Measurements from ENCODE around the gene OPCML.
A peak's percentile ranks its signal among the peaks of the same experiment; 100 is the strongest.

OPCML gene

DNA sequence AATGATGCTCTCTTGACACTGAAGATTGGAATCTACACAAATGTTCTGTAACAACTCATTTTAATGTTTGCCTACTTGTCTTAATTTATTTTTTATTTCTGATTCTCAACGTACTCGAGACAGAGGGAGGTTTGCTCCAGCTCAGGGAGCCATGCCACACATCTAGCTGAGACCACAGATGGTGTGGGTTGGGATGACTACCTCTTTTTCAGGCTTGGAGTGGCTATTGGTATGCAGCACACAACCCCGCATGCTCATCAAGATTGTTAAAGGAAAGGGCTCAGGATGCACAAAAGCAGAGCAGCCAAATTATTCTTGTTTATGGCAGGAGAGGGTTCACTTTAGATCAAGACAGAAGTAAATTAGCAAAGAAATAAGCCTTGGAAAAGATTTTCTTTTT, 424.5 kb downstream of the OPCML start:
- Histone ChIP-seq H3K27ac (no peak overlapping the region), H3K4me3 (no peak overlapping the region)

DNA sequence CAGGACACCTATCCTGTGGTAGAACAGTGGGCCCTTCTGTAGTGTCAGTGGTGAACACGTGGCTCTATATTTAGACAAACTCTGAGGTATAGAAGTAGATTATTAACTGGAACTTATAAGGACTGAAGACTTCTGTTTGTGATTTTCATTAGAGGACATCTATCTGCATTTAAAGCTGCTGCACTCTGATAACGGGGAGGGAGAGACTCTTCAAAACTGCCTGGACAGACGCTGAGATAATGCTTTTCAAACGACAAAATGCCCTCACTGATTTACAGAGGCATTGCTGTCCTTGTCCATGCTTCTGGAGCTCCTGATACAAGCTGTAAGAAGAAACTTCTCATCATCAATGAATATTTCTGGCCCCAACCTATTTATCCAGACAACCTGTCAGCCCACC, 425.2 kb downstream of the OPCML start:
- Histone ChIP-seq H3K27ac (no peak overlapping the region), H3K4me3 (no peak overlapping the region)

- Histone ChIP-seq H3K27ac (no peak overlapping the region), H3K4me3 (no peak overlapping the region)
Measured at GRCh38 chr11:133106417-133106816, 425.9 kb downstream of the OPCML start.

GRCh38 chr11:133104009-133104744, 428.1 kb downstream of the OPCML start:
- H3K4me3 ChIP-seq: no peak overlapping the region
- no peak overlapping the region for H3K27ac ChIP-seq

GRCh38 chr11:133096981-133097380, 435.3 kb downstream of the OPCML start:
- Histone ChIP-seq H3K4me3 (no peak overlapping the region), H3K27ac (no peak overlapping the region)

DNA sequence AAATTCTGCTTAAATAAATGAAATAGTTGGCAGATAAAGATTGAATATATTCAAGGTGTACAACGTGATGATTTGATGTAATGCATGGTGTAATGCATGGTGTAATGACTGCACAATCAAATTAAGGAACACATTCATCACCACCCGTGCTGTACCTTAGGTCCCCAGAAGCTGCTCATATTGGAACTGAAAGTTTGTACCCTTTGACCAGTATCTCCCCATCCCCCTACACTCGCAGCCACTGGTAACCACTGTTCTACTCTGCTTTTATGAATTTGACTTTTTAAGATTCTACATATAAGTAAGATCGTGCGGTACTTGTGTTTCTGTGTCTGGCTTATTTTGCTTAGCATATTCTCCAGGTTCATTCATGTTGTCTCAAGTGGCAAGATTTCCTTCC, 445.8 kb downstream of the OPCML start:
- H3K27ac ChIP-seq: no peak overlapping the region
- H3K4me3 ChIP-seq: no peak overlapping the region

- Histone ChIP-seq H3K27ac (no peak overlapping the region), H3K4me3 (peak overlapping the region in 4 of 7 experiments; percentile 13 to 18 (median 16))
Measured at GRCh38 chr11:133082841-133083488, 449.3 kb downstream of the OPCML start.

- Histone ChIP-seq H3K27ac (no peak overlapping the region), H3K4me3 (peak overlapping the region in 2 of 7 experiments; percentile 13 to 18)
Measured at GRCh38 chr11:133082453-133082781, 449.9 kb downstream of the OPCML start.

DNA sequence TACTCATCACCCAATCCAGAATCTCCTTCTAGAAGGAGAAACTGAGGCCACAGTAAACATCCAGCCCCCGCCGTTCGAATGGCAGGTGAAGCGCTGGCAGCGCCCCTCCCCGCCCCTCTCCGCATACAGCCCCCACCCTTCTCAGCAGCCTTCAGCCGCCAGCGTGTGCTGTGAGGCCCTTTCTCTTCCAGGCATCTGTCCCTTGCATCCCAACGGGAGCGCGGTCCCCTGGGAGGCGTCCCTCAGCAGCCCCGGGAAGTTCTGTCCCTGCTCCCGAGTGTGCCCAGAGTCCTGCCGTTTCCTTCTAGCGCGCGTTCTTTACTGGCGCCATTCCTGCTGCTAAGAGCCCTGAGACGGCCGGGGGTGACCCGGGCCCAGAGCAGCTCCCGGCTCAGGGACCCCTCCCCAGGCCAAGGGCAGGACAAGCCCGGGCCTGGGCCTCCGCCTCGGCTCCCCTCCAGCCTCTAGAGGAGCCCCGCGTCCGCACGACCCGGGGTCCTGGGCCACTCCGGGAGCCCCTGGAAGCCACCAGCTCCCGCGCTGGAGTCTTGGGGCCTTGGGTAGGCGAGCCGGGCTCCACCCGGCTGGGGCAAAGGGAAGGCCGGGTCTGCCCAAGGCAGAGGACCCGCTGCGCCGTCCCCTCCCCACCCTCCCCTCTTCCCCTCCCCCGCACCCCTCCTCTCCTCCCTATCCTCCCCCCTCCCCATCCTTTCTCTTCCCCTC, 450.4 kb downstream of the OPCML start:
- Histone ChIP-seq H3K27ac (no peak overlapping the region), H3K4me3 (no peak overlapping the region)

DNA sequence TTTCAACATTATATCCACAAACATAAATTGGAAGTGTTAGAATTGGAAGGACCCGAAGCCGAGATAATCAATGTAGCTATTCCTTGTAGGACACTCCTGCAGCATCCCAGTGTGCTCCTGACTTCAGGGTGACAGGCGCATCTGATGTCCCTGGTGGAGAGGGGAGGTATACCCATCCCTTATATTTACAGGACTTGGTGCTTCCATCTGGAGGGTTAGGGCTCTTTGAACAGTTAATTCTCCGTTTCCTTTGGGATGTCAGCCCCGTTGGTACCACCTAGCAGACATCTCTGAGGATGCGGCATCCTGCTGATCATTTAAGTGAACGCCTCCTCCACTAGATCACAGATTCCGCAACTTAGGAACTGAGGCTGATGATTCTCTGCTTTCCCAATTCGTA, 451.3 kb downstream of the OPCML start:
- H3K4me3 ChIP-seq: no peak overlapping the region
- H3K27ac ChIP-seq: no peak overlapping the region

DNA sequence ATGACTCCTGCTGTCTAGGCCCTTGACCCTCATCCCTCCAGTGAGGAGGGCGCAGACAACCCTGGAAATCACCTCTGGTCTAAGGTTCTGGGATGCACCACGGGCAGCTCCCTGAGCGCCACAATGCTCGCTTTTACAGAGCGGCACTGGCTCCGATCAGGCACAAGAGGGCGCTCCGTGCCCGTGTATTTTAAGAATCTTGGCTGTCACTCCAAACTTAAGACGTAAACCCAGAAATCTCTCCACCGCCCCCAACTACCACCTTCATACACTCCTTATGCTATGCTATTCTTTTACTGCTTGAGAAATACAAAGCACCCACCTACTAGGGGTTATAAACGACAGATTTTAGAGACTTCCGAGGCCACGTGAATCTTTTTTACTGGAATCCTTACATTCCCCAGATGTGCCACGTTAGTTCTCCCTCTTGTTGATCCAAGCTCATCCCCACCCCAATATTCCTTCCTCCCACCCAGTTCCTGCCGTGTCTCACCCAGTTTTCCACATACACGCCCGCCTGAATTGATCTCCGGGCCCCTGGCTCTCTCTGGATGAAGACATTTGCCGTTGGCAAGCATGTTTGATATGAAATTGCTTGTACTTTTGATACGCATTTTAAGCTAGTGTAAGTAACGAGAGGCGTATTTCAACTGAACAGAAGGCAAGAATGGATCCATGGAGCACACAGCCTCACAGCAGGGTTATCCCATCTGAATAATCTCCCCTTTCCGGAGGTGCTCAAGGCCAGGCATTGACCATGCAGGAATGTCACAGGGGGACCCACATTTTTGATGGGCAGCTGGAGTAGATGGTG, 453.5 kb downstream of the OPCML start:
- Histone ChIP-seq H3K4me3 (no peak overlapping the region), H3K27ac (no peak overlapping the region)

GRCh38 chr11:133078012-133078411, 454.3 kb downstream of the OPCML start:
- Histone ChIP-seq H3K27ac (no peak overlapping the region), H3K4me3 (no peak overlapping the region)

DNA sequence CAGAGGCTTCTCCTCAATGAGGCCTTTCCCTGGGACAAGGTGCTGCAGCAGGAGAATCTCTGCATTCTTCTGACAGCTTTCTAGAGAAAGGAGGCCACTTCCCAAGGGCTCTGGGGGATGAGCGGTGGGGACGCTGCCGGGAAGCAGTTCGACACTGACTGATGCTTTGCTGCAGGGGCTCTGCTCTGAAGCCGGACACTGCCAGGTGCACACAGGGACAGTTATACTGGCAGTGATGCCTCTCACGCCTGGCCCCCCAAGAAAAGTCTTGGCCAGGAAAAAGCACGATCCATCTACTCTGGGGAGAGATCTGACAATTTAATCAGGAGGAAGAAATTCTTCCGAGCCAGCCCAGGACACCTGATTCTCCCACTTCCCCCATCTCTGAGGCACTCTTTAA, 456.9 kb downstream of the OPCML start:
- Histone ChIP-seq H3K4me3 (no peak overlapping the region), H3K27ac (no peak overlapping the region)

DNA sequence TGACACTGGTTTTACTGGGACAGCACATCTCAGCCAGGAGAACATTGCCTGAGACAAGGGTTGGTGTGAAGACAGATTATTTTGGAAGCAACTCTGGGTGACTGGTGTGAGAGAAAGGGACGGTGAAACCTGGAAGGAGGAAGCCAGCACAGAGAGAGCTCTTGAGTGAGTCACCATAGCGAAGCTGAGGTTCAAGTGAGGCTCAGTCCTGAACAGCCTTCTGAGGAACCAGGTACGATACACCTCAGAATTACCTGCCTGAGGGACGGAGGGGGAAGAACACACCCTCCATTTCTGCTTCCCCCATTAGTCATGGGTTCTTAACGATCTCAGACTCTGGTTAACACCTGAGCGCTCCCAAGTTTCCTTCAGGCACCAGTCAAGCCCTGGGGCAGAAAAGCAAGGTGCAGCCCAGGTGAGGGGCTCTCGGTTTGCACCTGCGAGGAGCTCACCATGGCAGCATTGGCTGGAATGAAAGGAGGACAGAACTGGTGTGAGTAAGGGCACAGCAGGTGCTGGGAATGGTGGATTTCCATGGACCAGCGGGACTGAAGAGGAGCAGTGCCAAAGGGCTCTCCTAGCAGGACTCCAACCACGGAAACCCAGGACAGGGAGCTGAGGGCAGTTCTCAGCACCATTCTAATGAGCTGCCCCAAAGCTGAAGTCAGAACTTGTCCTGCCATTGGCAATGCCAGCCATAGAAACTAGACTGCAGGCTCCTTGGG, 459.3 kb downstream of the OPCML start:
- H3K27ac ChIP-seq: no peak overlapping the region
- H3K4me3 ChIP-seq: no peak overlapping the region

- Histone ChIP-seq H3K4me3 (no peak overlapping the region), H3K27ac (no peak overlapping the region)
Measured at GRCh38 chr11:133072378-133072777, 459.9 kb downstream of the OPCML start.

GRCh38 chr11:133070791-133071190, 461.5 kb downstream of the OPCML start:
- no peak overlapping the region for H3K4me3 ChIP-seq
- no peak overlapping the region for H3K27ac ChIP-seq

- Histone ChIP-seq H3K27ac (no peak overlapping the region), H3K4me3 (no peak overlapping the region)
Measured at GRCh38 chr11:133070021-133070713, 462.1 kb downstream of the OPCML start.

GRCh38 chr11:133065847-133066485, 466.3 kb downstream of the OPCML start:
- Histone ChIP-seq H3K27ac (no peak overlapping the region), H3K4me3 (no peak overlapping the region)

Data from skin epidermis (tissue), 12 donors.